GM12875 (cell line): Measurements from ENCODE around the gene TIMM44.
"Not testable (repeated sequence)": the region's sequence is repeated elsewhere in the genome, so short reads cannot be mapped to it uniquely, and the experiment has no call there.

ENCODE experiments used
- H3K4me3 ChIP-seq: one replicate; pipeline ENCODE4 v1.5.1; 2011; ENCODE audit warnings: low read depth, low read length, control low read depth
- TF ChIP-seq, protein P1 (sequence below): IDR thresholded peaks from 2 replicates; pipeline ENCODE4 v1.5.1; 2011; ENCODE audit warnings: low read depth, mild to moderate bottlenecking, control low read depth, inconsistent platforms, low read length, moderate library complexity, borderline replicate concordance; ENCODE audit not compliant: insufficient read depth

The TIMM44 gene

DNA sequence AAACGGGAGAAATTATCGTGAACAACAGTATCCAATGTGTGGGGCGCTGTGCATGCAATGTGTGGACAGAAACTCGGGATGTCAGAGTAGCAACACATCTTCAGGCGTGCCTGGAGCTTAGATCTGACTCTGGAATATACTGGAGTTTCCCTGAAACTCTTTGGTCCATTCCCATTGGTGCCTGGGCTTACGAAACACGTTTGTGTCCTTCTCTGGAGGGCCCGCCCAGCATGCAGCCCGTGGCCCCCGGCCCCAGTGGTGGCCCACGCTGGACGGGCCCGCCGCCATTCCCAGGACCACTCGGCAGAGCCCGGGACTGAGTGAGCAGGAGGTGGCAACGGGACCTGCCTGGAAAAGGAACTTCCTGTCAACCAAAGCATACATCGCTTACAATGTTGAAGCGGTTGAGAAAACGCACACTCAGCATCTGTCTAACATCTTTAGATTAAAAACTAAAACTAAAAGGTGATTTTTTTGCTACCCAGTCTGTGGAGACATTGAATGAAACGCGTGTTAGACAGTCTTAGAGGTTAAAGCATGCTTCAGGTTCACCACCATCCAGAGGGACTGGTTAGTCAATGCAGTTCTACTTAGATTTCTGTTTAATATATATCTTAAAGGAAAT lies 19.3 kb upstream of the TIMM44 start:
- TF ChIP-seq, protein P1, sequence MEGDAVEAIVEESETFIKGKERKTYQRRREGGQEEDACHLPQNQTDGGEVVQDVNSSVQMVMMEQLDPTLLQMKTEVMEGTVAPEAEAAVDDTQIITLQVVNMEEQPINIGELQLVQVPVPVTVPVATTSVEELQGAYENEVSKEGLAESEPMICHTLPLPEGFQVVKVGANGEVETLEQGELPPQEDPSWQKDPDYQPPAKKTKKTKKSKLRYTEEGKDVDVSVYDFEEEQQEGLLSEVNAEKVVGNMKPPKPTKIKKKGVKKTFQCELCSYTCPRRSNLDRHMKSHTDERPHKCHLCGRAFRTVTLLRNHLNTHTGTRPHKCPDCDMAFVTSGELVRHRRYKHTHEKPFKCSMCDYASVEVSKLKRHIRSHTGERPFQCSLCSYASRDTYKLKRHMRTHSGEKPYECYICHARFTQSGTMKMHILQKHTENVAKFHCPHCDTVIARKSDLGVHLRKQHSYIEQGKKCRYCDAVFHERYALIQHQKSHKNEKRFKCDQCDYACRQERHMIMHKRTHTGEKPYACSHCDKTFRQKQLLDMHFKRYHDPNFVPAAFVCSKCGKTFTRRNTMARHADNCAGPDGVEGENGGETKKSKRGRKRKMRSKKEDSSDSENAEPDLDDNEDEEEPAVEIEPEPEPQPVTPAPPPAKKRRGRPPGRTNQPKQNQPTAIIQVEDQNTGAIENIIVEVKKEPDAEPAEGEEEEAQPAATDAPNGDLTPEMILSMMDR = no peak
- no peak overlapping the region for H3K4me3 ChIP-seq

DNA sequence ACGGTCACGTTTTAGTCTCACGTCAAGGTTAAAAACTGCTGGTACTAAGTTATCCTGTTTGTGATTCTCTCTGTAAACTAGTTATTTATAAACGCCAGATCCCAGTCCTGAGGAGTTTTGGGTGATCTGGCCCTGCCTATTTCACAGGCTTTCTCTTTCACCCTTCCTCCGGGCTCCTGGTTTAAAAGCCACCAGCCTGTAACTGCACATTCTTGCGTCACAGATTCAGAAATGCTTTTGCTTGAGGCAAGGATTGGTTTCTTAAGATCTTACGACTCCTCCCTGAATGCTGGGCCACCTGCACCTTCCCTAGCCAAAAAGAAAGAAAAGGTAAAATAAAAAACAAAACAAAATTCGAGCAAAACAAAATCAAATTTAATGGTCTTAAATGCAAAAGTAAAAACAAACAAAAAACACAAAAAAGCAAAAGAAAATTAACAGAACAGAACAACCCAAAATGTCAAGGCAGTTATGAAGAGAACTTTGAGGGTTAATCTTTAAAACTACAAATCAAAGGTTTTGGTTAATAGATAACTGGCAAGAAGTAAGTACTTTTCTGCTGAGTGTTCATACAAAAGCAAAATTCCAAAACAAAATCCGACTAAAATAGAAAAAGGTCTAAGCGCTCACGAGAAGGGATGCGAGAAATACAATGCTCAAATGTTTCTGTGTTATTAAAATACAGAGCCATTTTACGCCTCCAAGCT lies 18.6 kb upstream of the TIMM44 start:
- TF ChIP-seq, protein P1 = no peak
- H3K4me3 ChIP-seq = no peak overlapping the region

DNA sequence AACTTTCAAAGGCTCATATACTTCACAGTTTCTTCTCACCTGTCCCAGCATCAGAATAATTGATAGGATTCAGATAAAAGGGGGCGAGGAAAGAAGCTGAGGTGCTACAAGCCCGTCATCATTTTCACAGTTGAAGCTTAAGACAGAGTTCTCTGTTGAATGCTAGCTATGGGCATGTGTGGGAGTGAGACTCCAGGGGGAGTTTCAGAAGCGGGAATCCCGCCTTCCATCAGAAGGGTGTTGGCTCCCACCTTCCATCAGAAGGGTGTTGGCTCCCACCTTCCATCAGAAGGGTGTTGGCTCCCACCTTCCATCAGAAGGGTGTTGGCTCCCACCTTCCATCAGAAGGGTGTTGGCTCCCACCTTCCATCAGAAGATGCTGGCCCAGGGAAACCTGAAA lies 17.6 kb upstream of the TIMM44 start:
- not testable (repeated sequence) for H3K4me3 ChIP-seq

DNA sequence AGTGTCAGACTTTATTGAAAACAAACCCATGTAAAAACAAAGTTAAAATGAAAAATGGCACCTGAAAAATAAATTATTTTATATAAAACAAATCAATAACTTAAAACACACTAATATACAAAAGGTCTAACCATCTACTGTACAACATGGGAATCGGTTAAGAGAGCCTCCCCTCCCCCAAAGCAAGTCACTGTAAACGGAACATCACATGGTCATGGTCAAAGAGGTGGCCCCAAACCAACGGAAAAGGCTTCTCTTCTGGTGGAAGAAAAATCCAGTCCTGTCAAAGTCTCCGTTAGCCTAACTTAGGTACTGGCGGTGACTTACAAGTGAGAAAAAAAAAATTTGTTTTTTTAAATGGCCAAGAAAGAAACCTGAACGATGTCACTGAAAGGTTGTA lies 15.7 kb upstream of the TIMM44 start:
- TF ChIP-seq, protein P1 = no peak
- H3K4me3 ChIP-seq = no peak overlapping the region

DNA sequence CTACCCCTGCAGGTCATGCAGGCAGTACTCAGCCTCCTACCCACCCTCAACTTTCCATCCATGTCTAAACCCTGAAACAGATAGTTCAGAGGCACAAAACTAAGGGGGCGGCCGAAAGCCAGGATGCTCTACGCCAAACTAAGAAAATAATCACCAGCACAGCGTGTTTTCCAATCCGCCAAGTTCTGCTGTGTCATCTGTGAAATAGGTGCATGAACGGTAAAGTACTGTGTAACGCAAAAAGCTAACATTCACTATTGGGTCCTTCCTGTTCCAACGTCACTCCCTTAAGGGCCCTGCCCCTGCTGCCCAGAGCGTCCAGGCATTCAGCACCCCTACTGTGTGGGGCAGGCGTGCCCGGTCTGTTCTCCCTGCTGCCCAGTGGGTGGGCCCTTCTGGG lies 12.2 kb upstream of the TIMM44 start:
- TF ChIP-seq, protein P1 = no peak
- H3K4me3 ChIP-seq = no peak overlapping the region

DNA sequence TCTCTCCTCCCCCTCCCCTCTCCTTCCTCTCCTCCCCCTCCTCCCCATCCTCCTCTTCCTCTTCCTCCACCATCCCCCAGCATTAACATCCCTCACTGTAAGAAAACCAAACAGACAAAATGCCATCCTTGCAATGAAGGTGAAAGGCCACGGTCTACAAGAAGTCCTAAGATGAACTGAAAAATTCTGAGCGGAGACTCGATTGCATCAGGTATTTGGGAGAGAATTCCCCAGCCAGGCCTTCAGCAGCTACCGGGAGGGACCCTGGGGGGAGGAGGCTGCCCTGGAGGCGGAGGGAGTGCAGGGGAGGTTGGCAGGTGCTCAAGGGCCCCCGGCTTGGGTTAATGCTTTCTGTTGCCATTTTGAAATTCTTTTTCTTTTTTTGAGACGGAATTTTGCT lies 10.1 kb upstream of the TIMM44 start:
- TF ChIP-seq, protein P1 = no peak
- no peak overlapping the region for H3K4me3 ChIP-seq

DNA sequence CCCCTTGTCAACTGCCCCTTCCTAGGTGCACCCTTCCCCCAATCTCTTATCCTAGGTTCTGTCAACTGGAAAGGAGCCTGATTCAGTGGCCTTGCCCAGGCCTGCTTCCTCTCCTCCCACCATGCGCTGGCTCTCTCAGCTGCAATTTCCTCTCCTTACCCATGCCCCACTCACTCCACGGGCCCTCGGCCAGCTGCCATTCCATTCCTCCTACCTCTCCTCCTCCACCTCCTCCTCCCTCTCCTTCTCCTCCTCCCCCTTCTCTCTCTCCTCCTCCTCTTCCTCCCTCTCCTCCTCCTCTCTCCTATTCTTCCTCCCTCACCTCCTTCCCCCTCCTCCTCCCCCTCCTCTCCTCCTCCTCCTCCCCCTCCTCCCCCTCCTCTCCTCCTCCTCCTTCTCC lies 9.6 kb upstream of the TIMM44 start:
- TF ChIP-seq, protein P1 = no peak
- no peak overlapping the region for H3K4me3 ChIP-seq

DNA sequence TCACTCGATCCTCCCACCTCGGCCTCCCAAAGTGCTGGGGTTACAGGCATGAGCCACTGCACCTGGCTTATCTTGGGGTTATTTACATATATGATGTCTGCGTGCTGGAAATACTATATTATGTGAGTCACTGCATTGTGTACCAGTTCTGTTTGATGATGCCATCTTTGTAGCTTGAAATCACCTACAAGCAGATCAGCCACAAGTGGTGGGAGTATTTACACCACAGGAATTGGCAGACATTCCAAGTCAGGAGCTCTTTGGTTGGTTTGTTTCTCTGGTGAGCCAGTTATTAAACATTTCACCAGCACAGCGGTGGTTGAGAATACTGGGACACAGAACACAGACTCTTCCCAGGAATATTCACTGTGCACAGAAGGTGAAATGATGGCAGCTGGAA lies 4.5 kb upstream of the TIMM44 start:
- H3K4me3 ChIP-seq = no peak overlapping the region
- TF ChIP-seq, protein P1 = no peak
